HG03565 (cell line): ENCODE results near the gene HOXB2.
"Not testable (repeated sequence)": the region's sequence is repeated elsewhere in the genome, so short reads cannot be mapped to it uniquely, and the experiment has no call there.

Experiments
- ATAC-seq: cut with Tn5 transposase; IDR thresholded peaks from one replicate; pipeline ENCODE4 v1.9.1; 2021; ENCODE audit warnings: mild to moderate bottlenecking, moderate library complexity; ENCODE audit not compliant: unreplicated experiment

The HOXB2 gene

GRCh38 chr17:48542114-48542656, 2.7 kb downstream of the HOXB2 start:
- ATAC-seq, result no peak

DNA sequence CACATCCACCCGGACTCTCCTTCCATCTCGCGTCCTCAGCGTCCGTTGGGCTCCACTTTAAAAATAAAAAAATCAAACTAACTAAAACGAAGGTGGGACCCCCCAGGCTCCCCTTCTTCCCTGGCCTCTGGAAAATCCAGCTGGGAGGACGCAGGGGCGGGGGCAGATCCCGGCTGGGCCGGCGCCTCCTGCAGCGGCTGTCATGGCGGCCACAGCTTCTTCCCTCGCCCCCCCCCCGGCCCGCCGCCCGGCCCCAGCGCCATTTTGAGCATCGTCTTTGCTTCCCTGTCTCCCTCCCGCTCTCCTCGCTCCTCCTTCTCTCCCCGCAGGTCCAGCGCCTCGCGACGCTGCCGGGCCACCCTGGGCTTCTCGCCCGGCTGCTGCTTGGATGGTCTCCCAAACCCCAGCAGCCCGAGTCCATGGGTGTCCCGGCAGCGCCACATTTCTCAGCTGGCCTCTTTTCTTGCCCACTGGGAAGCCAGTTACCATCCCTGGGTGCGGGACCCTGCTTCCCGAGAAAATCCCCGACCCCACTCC, 3.3 kb downstream of the HOXB2 start:
- ATAC-seq, result no peak

DNA sequence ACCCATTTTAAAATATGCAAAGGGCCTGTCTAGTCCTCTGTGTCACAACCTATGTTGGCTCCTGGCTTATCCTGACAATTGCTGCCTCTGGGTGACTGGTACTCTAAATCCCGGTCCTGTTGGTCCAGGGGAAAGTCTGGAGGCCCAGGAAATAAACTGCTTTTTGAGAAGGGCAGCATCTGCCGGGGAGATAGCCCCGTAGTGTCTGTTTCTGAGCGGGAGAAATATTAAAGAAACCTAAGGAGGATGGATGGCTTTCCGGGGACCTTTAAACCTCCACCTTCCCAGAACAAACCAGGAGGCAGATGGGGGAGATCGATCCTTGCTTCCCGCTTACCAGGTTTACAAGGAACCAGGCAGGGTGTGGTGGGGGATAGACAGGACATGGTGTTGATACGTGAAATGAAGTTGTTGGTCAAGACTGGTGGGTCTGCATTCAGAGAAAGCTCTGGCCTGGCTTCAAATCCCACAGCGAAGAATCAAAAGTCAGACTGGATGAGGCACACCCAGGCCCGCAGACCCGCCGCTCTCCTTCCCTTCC, 3.8 kb downstream of the HOXB2 start:
- no peak for ATAC-seq

DNA sequence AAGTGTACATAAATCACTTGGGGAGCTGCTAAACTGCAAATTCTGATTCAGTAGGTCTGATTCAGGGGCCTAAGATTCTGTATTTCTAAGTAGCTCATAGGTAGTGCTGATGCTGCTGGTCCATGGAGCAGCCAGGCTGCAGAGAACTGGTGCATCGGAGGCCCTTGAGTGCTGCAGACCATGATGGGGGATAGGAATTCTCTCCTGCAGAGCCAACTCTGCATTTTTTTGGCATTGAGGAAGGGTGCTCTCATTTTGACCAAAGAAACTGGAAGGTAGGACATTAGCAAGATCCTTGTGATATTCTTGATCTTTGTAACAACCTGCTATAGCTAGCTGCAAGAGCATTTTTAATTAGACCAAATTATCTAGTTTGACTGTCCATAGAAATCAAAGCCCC, 4.7 kb downstream of the HOXB2 start:
- ATAC-seq, result no peak

- no peak for ATAC-seq
These were observed 5.7 kb downstream of the HOXB2 start for GRCh38 chr17:48539177-48539576.

DNA sequence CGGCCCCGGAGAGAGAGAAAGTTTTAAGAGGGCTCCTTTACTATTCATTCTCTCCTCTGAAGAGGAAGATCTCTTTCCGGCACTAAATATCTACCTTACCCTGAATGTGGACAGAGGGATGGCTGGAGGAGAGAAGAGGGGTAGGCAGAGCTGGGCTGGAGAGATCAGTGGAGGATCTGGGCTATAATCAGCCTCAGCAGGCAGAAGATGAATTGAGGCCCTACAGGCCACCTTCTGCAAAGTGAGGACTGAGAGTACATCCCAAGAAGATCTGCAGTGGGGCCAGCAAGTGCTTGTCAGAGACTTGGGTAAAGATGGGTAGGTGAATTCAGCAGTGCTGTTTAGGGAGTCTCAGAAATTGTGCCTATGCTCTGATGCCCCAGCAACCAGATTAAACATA, 7.6 kb downstream of the HOXB2 start:
- ATAC-seq, result no peak

- ATAC-seq, result not testable (repeated sequence)
These were observed 8.9 kb downstream of the HOXB2 start for GRCh38 chr17:48535793-48536559.

- ATAC-seq, result no peak
These were observed 12.6 kb downstream of the HOXB2 start for GRCh38 chr17:48532261-48532660.

DNA sequence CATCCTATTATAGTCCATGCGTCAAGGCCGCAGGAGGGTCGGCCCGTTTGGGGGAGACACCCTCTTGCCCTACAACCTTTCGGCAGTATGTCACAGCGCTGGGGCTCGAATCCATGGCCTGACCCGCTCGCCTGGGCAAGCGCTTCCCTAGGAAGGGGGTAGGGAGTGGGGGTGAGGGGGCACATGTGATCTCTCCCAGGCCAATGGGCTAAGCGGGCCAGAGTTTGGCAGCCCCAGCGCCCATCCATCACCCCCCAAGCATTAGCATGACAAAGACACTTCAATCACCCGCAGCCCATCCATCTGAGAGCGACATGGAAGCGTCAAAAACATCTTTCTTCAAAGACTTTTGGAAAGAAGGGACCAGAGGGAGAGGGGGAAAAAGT, 14.0 kb downstream of the HOXB2 start, which contains the start of gene HOXB1:
TSS of gene HOXB1 (minus strand) at position 125 of the 386 bp plus-strand sequence. CDS start at position 18, 107 bp downstream.
- ATAC-seq, result no peak

DNA sequence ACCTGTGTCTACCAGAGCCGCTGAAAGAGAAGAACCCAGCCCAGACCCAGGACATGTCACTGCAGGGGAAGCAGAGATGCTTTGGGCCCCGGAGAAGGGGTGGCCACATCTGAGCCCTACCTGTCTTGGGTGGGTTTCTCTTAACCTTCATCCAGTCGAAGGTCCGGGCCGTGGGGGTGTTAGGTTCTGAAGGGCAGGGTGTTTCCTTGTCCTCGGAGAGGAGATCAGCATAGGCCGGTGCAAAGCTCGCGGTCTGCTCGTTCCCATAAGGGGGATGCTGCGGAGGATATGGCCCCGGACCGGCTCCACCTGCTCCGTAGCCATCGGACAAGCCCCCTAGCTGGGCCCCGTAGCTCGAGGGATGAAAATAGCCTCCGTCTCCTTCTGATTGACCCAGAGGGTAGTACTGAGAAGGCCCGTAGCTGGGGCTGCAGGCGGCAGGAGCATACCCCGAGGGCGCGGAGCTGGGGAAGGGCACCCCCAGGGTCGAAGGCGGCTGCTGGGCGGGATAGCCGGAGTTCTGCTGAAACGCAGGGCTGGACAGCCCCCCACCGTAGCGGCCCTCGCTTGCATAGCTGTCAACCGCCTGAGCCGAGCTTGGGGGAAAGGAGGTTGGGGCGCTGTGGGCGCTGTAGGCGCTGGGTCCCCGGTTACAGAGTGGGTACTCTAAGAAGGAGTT, 14.6 kb downstream of the HOXB2 start:
- no peak for ATAC-seq

- ATAC-seq, result no peak
These were observed 15.3 kb downstream of the HOXB2 start for GRCh38 chr17:48529683-48530009.

- no peak for ATAC-seq
These were observed 15.8 kb downstream of the HOXB2 start for GRCh38 chr17:48528936-48529682.

DNA sequence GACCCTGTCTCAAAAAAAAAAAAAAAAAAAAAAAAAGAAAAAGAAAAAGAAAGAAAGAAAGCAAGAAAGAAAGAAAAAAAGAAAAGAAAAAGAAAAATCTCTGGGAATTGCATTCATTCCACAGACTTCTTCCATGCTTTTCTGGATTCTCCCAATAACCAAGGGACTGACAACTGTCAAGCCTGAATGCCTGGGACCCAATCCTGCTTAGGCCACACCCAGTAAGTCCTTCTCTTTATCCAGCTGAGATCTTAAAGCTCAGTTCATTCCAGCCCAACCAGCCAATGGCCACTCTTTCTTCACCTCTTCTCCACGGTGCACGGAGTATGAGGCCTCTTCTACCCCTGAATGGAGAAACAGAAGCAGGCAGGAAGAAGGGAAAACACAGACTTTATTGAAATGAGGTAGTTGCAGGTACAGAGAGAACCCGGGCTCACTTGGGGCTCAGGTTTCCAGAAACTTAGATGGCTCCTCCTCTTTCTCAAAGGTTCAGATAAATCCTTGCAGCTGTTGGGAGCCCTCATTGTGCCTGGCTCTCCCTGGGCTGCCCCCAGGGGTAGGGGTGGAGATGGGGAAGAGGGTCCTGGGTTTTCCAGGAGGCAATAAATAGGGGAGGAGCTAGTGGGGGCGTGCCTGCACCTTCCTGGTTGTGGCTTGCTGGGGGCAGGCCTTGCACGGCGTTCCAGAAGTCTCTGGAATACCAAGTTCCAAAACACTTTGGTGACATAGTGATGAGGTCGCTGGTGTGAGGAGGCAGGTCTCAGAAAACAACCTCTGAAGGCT, 16.6 kb downstream of the HOXB2 start:
- ATAC-seq, result no peak

- no peak for ATAC-seq
These were observed 17.4 kb downstream of the HOXB2 start for GRCh38 chr17:48527547-48527932.

GRCh38 chr17:48526608-48527546, 18.0 kb downstream of the HOXB2 start:
- no peak for ATAC-seq

- ATAC-seq, result no peak
These were observed 21.9 kb downstream of the HOXB2 start for GRCh38 chr17:48523010-48523409.

- ATAC-seq, result no peak
These were observed 22.8 kb downstream of the HOXB2 start for GRCh38 chr17:48522031-48522653.

DNA sequence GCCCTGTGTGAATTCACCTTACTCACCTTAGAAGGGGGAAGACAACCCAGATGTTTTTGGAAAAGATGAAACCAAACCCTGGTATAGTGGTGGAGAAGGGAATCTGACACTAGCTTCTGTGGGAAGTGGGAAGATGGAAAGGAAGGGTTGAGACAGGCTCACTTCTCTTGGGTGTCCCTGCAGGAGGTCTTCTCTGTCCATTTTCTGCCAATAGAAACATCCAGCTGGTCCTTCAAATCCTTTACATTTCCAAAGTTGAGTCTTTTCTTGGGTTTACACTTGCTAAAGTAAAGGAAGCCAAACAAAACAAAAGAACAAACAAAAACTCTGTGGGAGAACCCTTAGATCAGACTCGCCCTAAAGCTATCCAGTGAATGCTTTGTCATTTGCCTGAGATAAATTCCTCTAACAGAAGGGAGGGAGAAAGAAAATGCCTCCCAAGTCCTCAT, 24.3 kb downstream of the HOXB2 start:
- no peak for ATAC-seq

- ATAC-seq, result no peak
These were observed 25.5 kb downstream of the HOXB2 start for GRCh38 chr17:48519427-48519826.
